HEK293 (cell line): Measurements from ENCODE around the gene TNFSF11.

ENCODE experiments used
- CTCF ChIA-PET: fragments of 350-600 bp; formaldehyde crosslinking; extraction: SDS; loops from one replicate; lab custom pipeline; 2021; ENCODE audit warnings: antibody characterized with exemption; lab: Yijun Ruan, JAX
- POLR2A ChIA-PET: fragments of 300-600 bp; formaldehyde crosslinking; extraction: SDS; loops from one replicate; lab custom pipeline; 2020; ENCODE audit warnings: antibody characterized with exemption, inconsistent platforms; lab: Yijun Ruan, JAX
- H3K27ac ChIP-seq: fragments of 200-500 bp; sonication (Bioruptor generic); 2 replicates; pipeline ENCODE4 v1.5.1; 2014; ENCODE audit warnings: low read depth, low read length, control low read depth, inconsistent platforms; ENCODE audit errors: extremely low read depth
- H3K36me3 ChIP-seq, 2 experiments: fragments of 200-500 bp in 1 of 2; sonication (Bioruptor generic) in 1 of 2; 1 replicate in 1 of 2; 2 replicates in 1 of 2; pipeline ENCODE4 v1.5.1; 2014 to 2017; ENCODE audit warnings: inconsistent platforms in 2 of 2, low read length in 2 of 2; ENCODE audit not compliant: control insufficient read depth in 2 of 2, insufficient read depth in 1 of 2
- H3K4me1 ChIP-seq: fragments of 200-500 bp; sonication (Bioruptor generic); 2 replicates; pipeline ENCODE4 v1.5.1; 2014; ENCODE audit warnings: mild to moderate bottlenecking, low read length, inconsistent platforms; ENCODE audit not compliant: control insufficient read depth, insufficient read depth
- H3K4me3 ChIP-seq: 2 replicates; pipeline ENCODE4 v1.5.1; 2011; ENCODE audit warnings: low read depth, mild to moderate bottlenecking, control low read depth, low read length, moderate library complexity
- H3K9me3 ChIP-seq: fragments of 200-500 bp; sonication (Bioruptor generic); 2 replicates; pipeline ENCODE4 v1.5.1; 2014; ENCODE audit warnings: low read depth, low read length, inconsistent platforms; ENCODE audit not compliant: control insufficient read depth, insufficient read depth
- BCL6B ChIP-seq: fragments of 450-650 bp; formaldehyde crosslinking; IDR thresholded peaks from 2 replicates; pipeline ENCODE4 v1.5.1; 2017; ENCODE audit warnings: missing biosample characterization, missing genetic modification characterization
- HIC1 ChIP-seq: fragments of 450-650 bp; formaldehyde crosslinking; IDR thresholded peaks from 2 replicates; pipeline ENCODE4 v1.5.1; 2016; ENCODE audit warnings: missing biosample characterization, missing genetic modification characterization
- KLF10 ChIP-seq: fragments of 450-650 bp; IDR thresholded peaks from 2 replicates; pipeline ENCODE4 v1.5.1; 2018; ENCODE audit warnings: missing biosample characterization, mild to moderate bottlenecking, missing genetic modification characterization
- OVOL3 ChIP-seq: fragments of 450-650 bp; formaldehyde crosslinking; IDR thresholded peaks from 2 replicates; pipeline ENCODE4 v1.5.1; 2016; ENCODE audit warnings: missing biosample characterization, missing genetic modification characterization
- ZBTB17 ChIP-seq: fragments of 450-650 bp; formaldehyde crosslinking; IDR thresholded peaks from 2 replicates; pipeline ENCODE4 v1.5.1; 2016; ENCODE audit warnings: missing biosample characterization, missing genetic modification characterization
- ZNF16 ChIP-seq: fragments of 450-650 bp; formaldehyde crosslinking; IDR thresholded peaks from 2 replicates; pipeline ENCODE4 v1.5.1; 2016; ENCODE audit warnings: low read depth, missing biosample characterization, missing genetic modification characterization
- ZNF19 ChIP-seq: fragments of 450-650 bp; formaldehyde crosslinking; IDR thresholded peaks from 2 replicates; pipeline ENCODE4; 2016; ENCODE audit warnings: missing biosample characterization, missing genetic modification characterization, low read depth
- ZNF202 ChIP-seq: fragments of 450-650 bp; formaldehyde crosslinking; IDR thresholded peaks from 2 replicates; pipeline ENCODE4 v1.5.1; 2016; ENCODE audit warnings: missing biosample characterization, missing genetic modification characterization, borderline replicate concordance
- ZNF391 ChIP-seq: fragments of 450-650 bp; formaldehyde crosslinking; IDR thresholded peaks from 2 replicates; pipeline ENCODE4 v1.5.1; 2016; ENCODE audit warnings: low read depth, missing biosample characterization, missing genetic modification characterization, borderline replicate concordance
- ZNF518A ChIP-seq: fragments of 450-650 bp; formaldehyde crosslinking; conservative IDR thresholded peaks from 2 replicates; pipeline ENCODE4 v1.5.1; 2016; ENCODE audit warnings: low read depth, missing biosample characterization, missing genetic modification characterization
- TF ChIP-seq, protein P1 (sequence below): fragments of 450-650 bp; formaldehyde crosslinking; IDR thresholded peaks from 2 replicates; pipeline ENCODE4 v1.5.1; 2017; ENCODE audit warnings: missing biosample characterization, missing genetic modification characterization
- TF ChIP-seq, protein P2 (sequence below): fragments of 450-650 bp; formaldehyde crosslinking; conservative IDR thresholded peaks from 2 replicates; pipeline ENCODE4 v1.5.1; 2016; ENCODE audit warnings: low read depth, missing biosample characterization, missing genetic modification characterization

The TNFSF11 gene

GRCh38 chr13:42577538-42577937, 3.6 kb downstream of the TNFSF11 start:
- Histone ChIP-seq H3K4me1 (no peaks in the 10 kb centered on the region), H3K36me3 (no peaks in the 10 kb centered on the region), H3K9me3 (no peaks in the 10 kb centered on the region), H3K4me3 (no peak overlapping the region)
- ChIA-PET CTCF (interaction anchor here (0.6 kb wide), 1 partner anchor 84 kb away, joined by 3 read pairs; no protein-coding TSS in a partner anchor), POLR2A (no interaction called here)
- TF ChIP-seq KLF10 (tag by site-specific recombination) (no peak), BCL6B (tag by site-specific recombination) (no peak), HIC1 (tag by site-specific recombination) (no peak), ZBTB17 (tag by site-specific recombination) (no peak), ZNF202 (tag by site-specific recombination) (no peak), ZNF16 (tag by site-specific recombination) (no peak), ZNF19 (tag by site-specific recombination) (no peak), ZNF391 (no peak), ZNF518A (tag by site-specific recombination) (no peak), OVOL3 (tag by site-specific recombination) (no peak)
- TF ChIP-seq, protein P1, sequence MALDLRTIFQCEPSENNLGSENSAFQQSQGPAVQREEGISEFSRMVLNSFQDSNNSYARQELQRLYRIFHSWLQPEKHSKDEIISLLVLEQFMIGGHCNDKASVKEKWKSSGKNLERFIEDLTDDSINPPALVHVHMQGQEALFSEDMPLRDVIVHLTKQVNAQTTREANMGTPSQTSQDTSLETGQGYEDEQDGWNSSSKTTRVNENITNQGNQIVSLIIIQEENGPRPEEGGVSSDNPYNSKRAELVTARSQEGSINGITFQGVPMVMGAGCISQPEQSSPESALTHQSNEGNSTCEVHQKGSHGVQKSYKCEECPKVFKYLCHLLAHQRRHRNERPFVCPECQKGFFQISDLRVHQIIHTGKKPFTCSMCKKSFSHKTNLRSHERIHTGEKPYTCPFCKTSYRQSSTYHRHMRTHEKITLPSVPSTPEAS (tag by site-specific recombination): no peak
- TF ChIP-seq, protein P2, sequence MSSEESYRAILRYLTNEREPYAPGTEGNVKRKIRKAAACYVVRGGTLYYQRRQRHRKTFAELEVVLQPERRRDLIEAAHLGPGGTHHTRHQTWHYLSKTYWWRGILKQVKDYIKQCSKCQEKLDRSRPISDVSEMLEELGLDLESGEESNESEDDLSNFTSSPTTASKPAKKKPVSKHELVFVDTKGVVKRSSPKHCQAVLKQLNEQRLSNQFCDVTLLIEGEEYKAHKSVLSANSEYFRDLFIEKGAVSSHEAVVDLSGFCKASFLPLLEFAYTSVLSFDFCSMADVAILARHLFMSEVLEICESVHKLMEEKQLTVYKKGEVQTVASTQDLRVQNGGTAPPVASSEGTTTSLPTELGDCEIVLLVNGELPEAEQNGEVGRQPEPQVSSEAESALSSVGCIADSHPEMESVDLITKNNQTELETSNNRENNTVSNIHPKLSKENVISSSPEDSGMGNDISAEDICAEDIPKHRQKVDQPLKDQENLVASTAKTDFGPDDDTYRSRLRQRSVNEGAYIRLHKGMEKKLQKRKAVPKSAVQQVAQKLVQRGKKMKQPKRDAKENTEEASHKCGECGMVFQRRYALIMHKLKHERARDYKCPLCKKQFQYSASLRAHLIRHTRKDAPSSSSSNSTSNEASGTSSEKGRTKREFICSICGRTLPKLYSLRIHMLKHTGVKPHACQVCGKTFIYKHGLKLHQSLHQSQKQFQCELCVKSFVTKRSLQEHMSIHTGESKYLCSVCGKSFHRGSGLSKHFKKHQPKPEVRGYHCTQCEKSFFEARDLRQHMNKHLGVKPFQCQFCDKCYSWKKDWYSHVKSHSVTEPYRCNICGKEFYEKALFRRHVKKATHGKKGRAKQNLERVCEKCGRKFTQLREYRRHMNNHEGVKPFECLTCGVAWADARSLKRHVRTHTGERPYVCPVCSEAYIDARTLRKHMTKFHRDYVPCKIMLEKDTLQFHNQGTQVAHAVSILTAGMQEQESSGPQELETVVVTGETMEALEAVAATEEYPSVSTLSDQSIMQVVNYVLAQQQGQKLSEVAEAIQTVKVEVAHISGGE (tag by site-specific recombination): no peak
- TF ChIP-seq, all 188 proteins: peak for 0
- H3K27ac ChIP-seq: no peak overlapping the region
